GM18907 (cell line): ENCODE results near the gene SFN.
"Not testable (repeated sequence)": the region's sequence is repeated elsewhere in the genome, so short reads cannot be mapped to it uniquely, and the experiment has no call there.

ENCODE experiments used
- ATAC-seq: cut with Tn5 transposase; IDR thresholded peaks from one replicate; pipeline ENCODE4 v1.9.1; 2021; ENCODE audit warnings: mild to moderate bottlenecking, moderate library complexity; ENCODE audit not compliant: unreplicated experiment

Gene SFN

DNA sequence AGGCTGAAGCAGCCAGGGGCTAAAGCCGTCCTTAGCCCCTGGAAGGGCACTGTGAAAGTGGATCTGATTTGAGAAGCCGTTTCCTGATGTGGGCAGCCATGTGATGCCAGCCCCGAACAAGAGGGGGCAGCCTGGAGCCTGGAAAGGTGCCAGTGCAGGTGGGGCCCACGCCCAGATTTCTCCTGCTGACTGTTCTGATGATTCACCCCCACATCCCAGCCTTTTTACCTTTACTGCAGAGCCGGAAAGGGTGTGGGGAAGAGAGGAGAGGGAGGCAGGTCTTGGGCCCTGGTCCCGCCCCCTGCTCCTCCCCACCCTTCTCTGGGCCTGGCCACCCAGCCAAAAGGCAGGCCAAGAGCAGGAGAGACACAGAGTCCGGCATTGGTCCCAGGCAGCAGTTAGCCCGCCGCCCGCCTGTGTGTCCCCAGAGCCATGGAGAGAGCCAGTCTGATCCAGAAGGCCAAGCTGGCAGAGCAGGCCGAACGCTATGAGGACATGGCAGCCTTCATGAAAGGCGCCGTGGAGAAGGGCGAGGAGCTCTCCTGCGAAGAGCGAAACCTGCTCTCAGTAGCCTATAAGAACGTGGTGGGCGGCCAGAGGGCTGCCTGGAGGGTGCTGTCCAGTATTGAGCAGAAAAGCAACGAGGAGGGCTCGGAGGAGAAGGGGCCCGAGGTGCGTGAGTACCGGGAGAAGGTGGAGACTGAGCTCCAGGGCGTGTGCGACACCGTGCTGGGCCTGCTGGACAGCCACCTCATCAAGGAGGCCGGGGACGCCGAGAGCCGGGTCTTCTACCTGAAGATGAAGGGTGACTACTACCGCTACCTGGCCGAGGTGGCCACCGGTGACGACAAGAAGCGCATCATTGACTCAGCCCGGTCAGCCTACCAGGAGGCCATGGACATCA is at the start of gene SFN:
Gene SFN (plus strand): TSS at position 369 of the 904 bp plus-strand sequence. CDS start 64 bp downstream, at position 433.
- ATAC-seq: no peak

DNA sequence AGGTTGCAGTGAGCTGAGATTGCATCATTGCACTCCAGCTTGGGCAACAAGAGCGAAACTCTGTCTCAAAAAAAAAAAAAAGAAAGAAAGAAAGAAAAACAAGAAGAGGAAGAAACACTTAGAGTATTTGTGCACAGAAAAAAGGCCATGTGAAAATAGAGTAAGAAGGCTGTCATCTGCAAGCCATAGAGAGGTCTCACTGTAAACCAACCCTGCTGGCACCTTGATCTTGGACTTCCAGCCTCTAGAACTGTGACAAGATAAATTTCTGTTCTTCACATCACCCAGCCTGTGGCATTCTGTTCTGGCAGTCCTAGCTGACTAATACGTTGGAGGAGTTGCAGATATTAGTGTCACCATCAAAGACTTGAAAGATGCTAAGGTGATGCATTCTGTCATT is 48.6 kb upstream of the SFN start:
- ATAC-seq: no peak

DNA sequence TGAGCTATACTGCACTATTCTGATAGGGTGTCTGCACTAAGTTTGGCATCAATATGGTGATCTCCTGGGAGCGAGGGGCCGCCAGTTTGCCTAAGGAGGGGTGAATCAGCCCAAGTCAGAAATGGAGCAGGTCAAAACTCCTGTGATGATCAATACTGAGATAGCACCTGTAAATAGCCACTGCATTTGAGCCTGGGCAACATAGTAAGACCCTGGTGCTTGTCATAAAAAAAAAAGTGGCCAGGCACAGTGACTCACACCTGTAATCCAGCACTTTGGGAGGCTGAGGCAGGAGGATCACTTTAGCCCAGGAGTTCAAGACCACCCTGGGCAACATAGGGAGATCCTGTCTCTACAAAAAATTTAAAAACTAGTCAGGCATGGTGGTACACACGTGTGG is 48.1 kb upstream of the SFN start:
- ATAC-seq: no peak

DNA sequence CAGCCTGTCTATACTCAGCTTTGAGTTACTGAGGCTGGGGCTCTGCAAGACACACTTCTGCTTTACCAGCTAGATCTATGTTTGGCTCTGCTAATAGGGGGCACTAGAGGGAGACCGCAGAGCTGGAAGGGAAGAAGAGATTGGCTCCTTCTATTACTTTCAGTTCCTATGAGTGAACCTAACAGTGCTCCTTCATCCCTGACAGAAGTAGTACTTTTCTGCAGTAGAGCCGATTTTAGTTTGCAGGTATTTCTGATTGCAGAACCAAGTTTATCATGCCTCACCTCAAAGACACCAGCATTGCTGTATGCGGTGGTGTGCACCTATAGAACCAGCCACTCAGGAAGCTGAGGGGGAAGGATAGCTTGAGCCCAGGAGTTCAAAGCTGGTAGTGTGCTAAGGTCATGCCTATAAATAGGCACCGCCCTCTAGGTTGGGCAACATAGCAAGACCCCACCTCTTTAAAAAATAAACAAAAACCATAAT is 42.1 kb upstream of the SFN start:
- ATAC-seq: peak; percentile 86

DNA sequence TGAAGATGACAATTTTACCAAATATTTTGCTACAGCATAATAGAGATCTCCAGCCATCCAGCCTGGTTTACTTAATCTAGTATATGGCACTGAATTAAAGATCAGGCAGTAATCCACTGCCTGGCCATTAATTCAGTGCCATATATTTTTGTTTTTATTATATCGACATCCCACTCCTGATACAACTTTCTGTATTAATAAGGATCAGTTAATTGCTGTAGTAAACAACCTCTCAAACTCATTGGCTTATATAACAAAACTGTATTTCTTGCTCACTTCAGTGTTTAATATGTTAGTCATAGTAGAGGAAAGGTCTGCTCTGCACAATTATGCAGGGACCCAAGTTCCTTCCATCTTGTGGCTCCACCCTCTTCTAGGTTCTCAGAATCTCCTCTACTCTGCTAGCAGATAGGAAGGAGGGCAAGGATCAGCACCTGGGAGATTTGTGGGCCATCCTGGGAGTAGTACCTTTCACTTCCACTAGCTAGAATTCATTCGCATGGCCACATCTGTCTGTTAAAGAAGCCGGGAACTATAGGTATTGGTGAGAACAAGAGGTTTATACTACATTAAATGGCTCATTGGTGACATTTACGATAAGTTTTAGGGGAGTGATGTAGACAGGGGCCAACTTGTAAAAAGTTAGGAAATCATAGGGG is 40.1 kb upstream of the SFN start:
- ATAC-seq: no peak

DNA sequence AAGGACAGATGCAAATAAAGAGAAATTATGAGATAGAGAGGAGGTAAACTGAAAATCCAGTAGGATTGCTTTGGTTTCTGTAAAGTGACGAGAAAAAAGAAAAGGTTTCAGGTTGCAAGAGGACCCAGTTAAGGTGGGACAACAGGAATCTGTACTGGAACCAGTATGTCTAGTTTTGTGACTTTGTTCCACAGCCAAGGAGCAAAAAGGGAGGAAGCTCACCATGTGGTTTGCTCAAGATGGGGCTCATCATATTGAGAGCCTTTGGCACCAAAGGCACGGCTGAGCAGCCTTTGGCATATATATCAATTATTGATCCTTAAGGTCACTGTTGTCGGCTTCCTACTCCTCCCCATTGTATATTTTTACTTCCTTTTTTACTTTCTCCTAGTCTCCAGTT is 38.2 kb upstream of the SFN start:
- ATAC-seq: no peak

DNA sequence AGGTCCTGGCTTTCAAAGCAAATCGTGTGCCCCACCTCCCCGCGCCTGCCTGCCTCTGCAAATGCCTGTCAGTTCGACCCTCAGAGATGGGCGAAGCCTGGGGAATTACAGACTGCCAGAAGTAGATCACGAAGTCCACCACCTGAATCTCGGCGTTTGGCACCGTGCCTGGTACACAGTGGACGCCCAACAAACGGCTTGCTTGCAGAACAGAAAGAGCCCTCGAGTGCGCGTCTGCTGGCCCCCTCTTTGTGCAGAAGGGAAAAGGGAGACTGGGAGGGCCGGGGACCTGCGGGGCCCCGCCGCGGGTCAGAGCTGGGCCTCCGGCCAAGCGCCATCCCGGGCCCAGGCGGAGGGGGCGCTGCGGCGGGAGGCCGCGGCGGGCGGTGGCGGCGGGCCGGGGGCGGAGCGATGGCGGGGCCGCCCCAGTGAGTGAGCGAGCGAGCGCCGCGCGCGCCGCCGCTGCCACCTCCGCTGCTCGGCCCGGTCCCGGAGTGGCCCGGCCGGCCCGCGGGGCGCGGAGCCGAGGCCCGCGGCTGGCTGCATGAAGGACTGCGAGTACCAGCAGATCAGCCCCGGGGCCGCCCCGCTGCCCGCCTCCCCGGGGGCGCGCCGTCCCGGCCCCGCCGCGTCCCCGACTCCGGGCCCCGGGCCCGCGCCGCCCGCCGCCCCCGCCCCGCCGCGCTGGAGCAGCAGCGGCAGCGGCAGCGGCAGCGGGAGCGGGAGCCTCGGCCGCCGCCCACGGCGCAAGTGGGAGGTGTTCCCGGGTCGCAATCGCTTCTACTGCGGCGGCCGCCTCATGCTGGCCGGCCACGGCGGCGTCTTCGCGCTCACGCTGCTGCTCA is 36.5 kb upstream of the SFN start, which contains the start of gene ZDHHC18:
Gene ZDHHC18 (plus strand): TSS at position 428 of the 845 bp plus-strand sequence. CDS start 117 bp downstream, at position 545.
- ATAC-seq: peak; percentile 70

DNA sequence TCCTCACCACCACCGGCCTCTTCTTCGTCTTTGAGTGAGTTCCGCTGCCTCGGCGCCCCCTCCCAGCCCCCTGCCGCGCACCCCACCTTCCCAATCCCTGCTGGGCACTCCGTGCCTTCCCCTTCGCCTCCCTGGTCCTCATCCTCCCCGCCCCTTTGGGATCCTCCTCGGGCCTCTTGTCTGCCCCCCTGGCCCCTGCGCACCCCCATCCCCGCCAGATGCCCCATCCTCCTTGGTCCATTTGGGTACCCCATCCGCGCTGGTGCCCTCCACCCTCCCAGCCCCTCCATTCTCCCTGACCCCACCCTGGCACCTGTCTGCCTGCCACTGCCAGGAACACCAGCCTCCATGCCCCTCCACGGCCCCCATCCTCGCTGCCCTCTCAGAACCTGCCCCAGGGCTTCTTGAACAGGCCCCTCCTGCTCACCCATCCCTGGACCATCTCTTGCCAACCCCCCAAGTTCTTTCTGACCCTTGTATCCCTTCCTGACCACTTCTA is 35.8 kb upstream of the SFN start:
- no peak for ATAC-seq

DNA sequence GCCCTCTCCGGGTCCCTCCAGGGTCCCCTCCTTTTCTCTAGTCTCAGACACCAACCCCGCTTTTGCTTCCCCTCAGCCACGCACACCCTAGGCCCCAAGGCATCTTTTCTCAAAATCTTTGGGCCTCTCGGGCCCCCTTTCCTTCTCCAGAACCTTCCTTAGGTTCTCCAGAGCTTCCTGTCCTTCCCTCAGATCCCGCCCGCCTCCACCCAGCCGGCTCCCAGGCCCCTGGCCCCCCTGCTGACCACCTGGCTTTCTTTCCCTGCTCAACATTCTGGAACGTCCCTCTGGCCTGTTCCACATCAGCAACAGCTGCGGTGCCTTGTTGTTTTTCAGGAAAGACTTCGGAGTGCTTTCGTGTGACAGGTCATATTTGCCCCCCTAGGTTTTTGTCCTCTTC is 35.3 kb upstream of the SFN start:
- no peak for ATAC-seq

DNA sequence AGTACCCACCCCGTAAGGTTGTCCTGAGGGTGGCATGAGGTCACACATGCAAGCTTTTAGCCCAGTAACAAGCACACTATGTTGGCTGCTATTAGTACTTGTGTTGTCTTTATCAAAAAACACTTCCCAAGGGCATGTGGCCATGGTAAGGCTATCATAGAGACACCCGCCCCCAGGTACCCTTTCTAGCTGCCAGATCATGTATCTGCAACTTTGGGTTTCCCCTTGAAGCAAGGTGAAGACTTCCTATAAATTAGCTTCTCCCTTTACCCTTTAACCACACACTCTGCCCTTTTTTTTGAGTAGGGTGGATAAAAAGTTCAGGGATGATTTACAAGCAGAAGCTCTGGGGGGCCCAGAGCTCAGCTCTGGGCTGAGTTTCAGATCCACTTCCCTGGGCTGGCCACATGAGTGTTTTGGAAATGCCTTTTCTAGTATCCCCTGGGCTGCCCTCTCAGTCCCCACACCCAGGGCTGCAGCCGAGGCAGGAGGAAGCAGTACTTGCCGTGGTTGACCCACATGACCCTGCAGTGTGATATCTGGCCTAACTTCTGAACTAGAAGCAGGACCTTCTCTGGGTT is 34.4 kb upstream of the SFN start:
- ATAC-seq: no peak

DNA sequence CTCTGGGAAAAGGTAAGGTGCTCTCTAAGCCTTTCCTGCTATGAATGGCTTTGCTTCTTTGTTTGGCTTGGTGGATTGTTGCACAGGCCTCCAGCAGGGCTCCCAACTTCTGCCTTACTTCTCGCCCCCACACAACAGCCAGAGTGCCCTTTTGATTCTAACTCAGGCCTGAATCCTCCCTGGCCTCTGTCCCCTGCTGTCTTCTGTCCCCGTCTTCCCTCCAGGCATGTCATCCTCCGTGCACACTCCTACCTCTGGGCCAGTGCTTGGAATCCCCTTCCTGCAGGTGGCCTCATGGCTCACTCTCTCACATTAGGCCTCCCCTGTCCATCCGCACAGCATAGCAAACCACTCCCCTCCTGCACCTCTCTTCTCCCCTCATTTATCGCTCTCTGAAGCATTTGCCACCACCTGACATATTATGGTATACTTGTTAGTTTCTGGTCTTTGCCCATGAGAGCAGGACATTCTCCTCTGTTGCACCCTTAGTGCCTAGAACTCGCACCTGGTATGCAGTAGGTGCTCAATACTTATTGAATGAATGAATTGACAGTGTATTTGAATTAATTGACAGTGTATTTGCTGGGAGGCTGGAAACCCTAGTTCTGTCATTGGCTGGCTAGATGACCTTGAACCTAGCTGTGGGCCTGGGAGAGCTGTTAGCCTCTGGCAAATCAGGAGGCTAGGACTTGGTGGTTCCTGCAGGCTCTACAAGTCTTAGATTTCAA is 33.6 kb upstream of the SFN start:
- no peak for ATAC-seq

DNA sequence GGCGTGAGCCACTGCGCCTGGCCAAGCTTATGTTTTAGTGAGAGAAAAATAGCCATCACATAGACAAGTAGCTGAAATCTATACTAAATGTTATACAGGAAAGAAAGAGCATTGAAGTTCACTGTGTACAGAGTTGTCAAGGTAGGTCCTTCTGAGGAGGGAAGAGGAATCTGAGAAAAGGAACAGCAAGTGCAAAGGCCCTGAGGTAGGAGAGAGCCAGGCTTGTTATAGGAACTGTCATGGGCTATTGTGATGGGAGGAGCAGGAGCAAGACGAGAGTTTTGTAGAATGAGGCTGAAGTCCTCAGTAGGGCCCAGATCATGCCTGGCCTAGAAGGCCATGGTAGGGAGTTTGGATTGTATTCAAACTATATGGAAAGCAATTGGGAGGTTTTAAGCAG is 31.9 kb upstream of the SFN start:
- no peak for ATAC-seq

DNA sequence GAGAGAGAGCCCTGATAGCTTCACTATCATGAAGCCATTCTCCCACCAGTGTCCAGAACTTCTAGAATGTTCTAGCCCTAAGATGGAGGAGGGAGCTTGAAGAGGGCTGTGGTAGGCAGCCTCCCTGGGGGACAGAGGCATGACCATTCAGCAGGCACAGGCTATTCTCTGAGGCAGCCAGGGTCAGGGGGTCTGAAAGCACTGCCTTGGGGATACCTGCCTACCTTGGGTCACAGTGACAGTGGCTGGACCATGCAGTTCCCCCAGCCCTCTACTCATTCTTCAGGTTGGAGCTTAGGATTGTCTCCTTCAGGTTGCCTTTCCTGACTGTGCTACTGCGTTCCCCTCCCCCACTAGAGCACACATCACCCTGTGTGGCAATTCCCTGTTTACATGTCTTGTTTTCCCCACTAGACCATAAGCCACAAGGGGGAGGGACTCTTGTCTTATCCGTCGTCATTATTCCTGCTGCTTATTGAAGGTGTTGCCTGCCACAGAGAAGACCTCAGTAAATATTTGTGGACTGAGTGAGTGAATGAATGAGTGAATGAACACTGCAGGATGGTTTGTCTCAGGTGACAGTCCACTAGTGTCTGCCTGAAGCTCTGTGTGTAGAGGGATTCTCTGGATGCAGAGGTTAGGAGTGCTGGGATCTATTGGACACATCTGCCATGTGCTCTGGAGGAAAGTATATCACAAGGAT is 31.3 kb upstream of the SFN start:
- ATAC-seq: no peak

DNA sequence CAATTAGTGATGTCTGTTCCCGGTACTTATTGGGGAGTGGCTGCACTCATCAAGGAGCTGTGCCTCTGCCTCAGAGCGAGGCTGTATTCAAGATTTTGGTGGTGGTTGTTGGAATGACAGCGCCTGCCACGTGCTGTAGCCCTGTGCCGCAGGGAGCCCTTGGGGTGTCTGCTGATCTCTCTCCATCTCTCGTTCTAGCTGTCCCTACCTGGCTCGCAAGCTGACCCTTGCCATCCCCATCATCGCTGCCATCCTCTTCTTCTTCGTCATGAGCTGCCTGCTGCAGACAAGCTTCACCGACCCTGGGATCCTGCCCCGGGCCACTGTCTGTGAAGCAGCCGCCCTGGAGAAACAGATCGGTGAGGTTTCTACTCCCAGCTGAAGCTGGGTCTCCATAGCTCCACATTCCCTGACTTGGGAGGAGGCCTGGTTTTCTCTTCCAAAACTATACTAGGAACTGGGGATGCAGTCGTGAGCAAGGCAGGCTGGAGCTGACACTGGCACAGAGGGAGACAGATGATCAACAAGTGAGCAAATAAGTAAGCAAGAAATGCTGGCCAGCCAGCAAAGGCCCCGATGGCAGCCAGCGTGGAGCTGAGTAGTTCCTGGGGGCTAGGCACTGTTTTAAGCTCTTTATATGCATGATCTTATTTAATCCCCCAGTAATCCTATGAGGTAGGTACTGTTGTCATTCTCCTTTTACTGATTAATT is 30.5 kb upstream of the SFN start:
- ATAC-seq: no peak

DNA sequence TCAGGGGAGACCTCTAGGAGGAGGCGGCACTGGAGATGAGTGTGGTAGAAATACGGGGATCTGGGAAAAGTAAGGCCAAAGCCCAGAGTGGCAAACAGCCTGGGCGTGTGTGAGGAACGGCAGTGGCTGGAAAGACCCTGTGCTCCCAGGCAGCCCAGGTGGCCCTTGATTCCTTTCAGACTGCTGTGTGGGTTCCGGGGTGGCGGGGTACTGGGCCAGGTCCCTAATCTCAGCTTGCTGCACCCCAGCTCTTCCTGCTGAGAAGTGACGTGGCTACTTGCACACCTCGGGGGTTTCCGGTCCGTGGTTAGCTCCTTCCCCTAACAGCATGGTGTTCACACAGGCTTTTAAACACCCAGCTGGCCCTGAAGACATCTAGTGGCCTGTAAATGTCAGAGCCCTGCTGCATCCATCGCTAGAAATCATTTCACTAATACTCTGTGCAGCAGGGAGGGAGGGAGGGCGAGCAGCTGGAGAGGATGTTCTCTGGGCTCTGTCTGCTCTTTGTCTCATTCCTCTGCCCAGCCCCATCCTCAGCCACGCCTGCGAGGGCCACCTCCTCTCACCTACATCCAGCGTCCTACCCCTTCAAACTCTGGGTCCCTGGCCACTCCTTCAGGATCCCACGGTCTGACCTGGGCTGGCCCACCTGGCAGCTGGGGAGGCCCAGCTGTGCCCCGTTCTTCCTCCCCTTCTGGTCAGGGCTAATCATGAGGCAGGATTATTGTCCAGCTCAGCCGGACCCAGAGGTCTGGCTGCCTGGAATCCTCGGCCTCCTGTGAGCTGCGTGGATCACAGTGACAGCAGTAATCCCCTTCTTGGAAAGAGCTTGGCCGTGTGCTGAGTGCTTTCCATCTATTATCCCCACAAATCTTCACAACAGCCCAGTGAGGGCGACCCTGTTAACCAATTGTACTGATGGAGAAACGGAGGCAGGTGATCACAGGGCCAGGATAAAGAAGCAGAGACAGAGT is 29.2 kb upstream of the SFN start:
- peak; percentile 74 for ATAC-seq

DNA sequence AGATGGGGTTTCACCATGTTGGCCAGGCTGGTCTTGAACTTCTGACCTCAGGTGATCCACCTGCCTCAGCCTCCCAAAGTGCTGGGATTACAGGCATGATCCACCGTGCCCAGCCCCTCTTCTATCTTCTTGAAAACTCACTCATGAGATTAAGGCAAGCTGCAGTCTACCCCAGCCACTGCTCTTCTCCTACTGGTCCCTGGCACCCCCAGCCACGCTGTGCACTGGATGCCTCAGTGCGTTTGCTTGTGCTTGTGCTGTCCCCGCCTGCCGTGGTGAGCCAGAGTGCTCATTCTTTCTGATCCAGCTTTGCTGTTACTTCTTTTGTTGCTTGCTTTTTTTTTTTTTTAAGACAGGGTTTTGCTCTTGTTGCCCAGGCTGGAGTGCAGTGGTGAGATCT is 25.3 kb upstream of the SFN start:
- ATAC-seq: not testable (repeated sequence)
